ENCODE data around the gene MAPK10.
"Not testable (repeated sequence)": the region's sequence is repeated elsewhere in the genome, so short reads cannot be mapped to it uniquely, and the experiment has no call there.

Gene MAPK10

GRCh38 chr4:86338521-86338920 lies 21.3 kb downstream of the MAPK10 start:
- no peaks in the 10 kb centered on the region for H3K9me3 ChIP-seq (ENCODE audit: control insufficient read depth, low read length)
- H3K36me3 ChIP-seq (ENCODE audit: control insufficient read depth, insufficient read depth, low read length) = no peaks in the 10 kb centered on the region
- no peak overlapping the region for H2AFZ ChIP-seq
- H3K79me2 ChIP-seq = no peaks in the 10 kb centered on the region
- H3K9ac ChIP-seq = no peak overlapping the region
- no peak overlapping the region for H3K4me3 ChIP-seq (ENCODE audit: low read depth, low read length)
- no peak overlapping the region for H3K4me2 ChIP-seq (ENCODE audit: low read length)
- no peaks in the 10 kb centered on the region for H3K27me3 ChIP-seq (ENCODE audit: control insufficient read depth, insufficient read depth, low read length)
- no peaks in the 10 kb centered on the region for H3K4me1 ChIP-seq
- no peak overlapping the region for H3K27ac ChIP-seq
- TF ChIP-seq CTCF (IDR thresholded peaks at IDR 0.05) = no peak

- TF ChIP-seq CTCF (IDR thresholded peaks at IDR 0.05) = no peak
- Histone ChIP-seq H3K36me3 (ENCODE audit: control insufficient read depth, insufficient read depth, low read length) (no peaks in the 10 kb centered on the region), H3K9ac (no peak overlapping the region), H3K4me1 (no peaks in the 10 kb centered on the region), H3K9me3 (ENCODE audit: control insufficient read depth, low read length) (no peaks in the 10 kb centered on the region), H3K4me2 (ENCODE audit: low read length) (no peak overlapping the region), H3K27me3 (ENCODE audit: control insufficient read depth, insufficient read depth, low read length) (no peaks in the 10 kb centered on the region), H2AFZ (no peak overlapping the region), H3K27ac (no peak overlapping the region), H3K4me3 (ENCODE audit: low read depth, low read length) (no peak overlapping the region), H3K79me2 (no peaks in the 10 kb centered on the region)
Measured at GRCh38 chr4:86334020-86334750, 25.7 kb downstream of the MAPK10 start.

GRCh38 chr4:86333236-86333635 lies 26.6 kb downstream of the MAPK10 start:
- Histone ChIP-seq H3K79me2 (no peaks in the 10 kb centered on the region), H3K27me3 (ENCODE audit: control insufficient read depth, insufficient read depth, low read length) (no peaks in the 10 kb centered on the region), H3K4me3 (ENCODE audit: low read depth, low read length) (no peak overlapping the region), H3K9ac (no peak overlapping the region), H3K4me1 (no peaks in the 10 kb centered on the region), H3K36me3 (ENCODE audit: control insufficient read depth, insufficient read depth, low read length) (no peaks in the 10 kb centered on the region), H3K4me2 (ENCODE audit: low read length) (no peak overlapping the region), H2AFZ (no peak overlapping the region), H3K9me3 (ENCODE audit: control insufficient read depth, low read length) (no peaks in the 10 kb centered on the region), H3K27ac (no peak overlapping the region)
- no peak for TF ChIP-seq CTCF (IDR thresholded peaks at IDR 0.05)

GRCh38 chr4:86330961-86331742 lies 28.7 kb downstream of the MAPK10 start:
- no peaks in the 10 kb centered on the region for H3K79me2 ChIP-seq
- no peaks in the 10 kb centered on the region for H3K4me1 ChIP-seq
- no peaks in the 10 kb centered on the region for H3K9me3 ChIP-seq (ENCODE audit: control insufficient read depth, low read length)
- H3K27ac ChIP-seq = no peak overlapping the region
- H2AFZ ChIP-seq = no peak overlapping the region
- H3K4me2 ChIP-seq (ENCODE audit: low read length) = no peak overlapping the region
- H3K27me3 ChIP-seq (ENCODE audit: control insufficient read depth, insufficient read depth, low read length) = no peaks in the 10 kb centered on the region
- no peak for TF ChIP-seq CTCF (IDR thresholded peaks at IDR 0.05)
- H3K9ac ChIP-seq = no peak overlapping the region
- no peaks in the 10 kb centered on the region for H3K36me3 ChIP-seq (ENCODE audit: control insufficient read depth, insufficient read depth, low read length)
- no peak overlapping the region for H3K4me3 ChIP-seq (ENCODE audit: low read depth, low read length)

GRCh38 chr4:86330411-86330810 lies 29.4 kb downstream of the MAPK10 start:
- not testable (repeated sequence) for H3K36me3 ChIP-seq (ENCODE audit: control insufficient read depth, insufficient read depth, low read length)

More at GRCh38 chr4:86330411-86330810, 29.4 kb downstream of the MAPK10 start:
- H3K4me2 ChIP-seq (ENCODE audit: low read length); H3K79me2 ChIP-seq; H3K9me3 ChIP-seq (ENCODE audit: control insufficient read depth, low read length); H3K4me3 ChIP-seq (ENCODE audit: low read depth, low read length); H3K9ac ChIP-seq; H3K4me1 ChIP-seq; H3K27me3 ChIP-seq (ENCODE audit: control insufficient read depth, insufficient read depth, low read length); H2AFZ ChIP-seq; H3K27ac ChIP-seq: not testable (repeated sequence)
